HG02870 (cell line): ENCODE results near the gene TMEM138.

ENCODE experiments used
- ATAC-seq: cut with Tn5 transposase; IDR thresholded peaks from one replicate; pipeline ENCODE4 v1.9.1; 2021; ENCODE audit warnings: mild to moderate bottlenecking, moderate library complexity; ENCODE audit not compliant: unreplicated experiment

Gene TMEM138

DNA sequence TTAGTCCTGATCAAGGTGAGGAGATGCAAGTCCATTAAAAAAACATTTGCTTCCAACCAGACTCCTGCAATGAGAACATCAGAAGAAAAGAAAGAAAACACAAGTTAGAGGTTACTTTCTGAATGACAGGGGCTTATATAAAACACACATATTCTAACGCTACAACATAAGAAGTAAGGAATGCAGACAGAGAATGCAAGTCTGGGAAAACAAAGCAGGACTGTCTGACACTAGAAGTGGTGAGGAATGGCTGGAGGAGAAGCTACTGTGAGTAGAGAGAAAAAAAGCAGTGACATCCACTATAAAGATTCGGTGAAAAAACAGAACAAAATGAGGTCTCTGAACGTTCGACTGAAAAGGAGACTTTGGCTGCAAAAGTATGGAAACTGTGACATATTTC lies 42.5 kb downstream of the TMEM138 start:
- ATAC-seq = no peak

DNA sequence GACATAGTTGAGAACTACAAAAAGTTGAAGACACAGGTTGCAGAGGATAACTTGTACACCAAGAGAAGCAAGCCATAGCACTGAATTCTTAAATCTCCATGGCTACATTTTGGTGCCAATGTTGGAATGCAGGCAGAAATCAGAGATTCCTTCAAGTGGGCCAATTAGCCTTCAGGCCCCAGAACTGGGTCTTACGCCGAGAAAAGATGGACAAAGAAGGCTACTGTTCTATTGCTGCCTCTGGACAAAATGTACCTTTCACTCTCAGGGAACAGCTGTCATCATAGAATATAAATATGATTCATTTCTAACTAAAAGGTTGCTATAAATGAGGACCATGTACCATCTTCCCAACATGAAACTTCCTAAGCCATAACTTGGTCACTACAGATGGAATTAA lies 43.9 kb downstream of the TMEM138 start:
- ATAC-seq = no peak

DNA sequence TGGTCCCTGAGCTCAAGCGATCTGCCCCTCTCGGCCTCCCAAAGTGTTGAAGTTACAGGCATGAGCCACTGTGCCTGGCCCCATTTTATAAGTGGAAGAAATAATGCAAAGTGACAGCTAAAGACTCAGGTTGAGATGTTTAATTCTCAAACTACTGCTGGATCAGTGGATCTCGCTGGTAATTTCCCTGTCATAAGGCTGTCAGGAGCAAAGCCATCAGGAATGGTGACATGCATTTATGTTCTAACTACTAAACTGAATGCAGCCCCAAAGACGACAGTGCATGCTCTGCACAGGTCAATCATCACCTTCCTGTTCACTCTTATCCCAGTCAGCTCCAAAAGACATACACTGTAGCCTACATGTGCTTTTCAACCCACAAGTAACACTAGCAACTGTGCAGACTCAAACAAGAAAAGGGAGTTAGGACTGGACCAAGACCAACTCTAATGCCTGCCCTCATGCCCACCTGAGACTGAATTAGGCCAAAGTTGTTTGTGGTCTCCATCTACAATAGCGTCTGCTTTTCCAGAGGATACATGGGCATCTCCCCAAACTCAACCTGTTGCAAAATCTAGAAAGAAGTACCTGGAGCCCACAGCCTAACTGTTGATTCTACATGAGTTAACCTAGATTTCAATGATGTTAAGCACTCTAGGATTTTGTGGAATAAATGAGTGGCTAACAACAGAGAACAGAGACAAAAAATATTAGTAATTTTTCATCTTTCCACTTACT lies 45.0 kb downstream of the TMEM138 start:
- no peak for ATAC-seq

DNA sequence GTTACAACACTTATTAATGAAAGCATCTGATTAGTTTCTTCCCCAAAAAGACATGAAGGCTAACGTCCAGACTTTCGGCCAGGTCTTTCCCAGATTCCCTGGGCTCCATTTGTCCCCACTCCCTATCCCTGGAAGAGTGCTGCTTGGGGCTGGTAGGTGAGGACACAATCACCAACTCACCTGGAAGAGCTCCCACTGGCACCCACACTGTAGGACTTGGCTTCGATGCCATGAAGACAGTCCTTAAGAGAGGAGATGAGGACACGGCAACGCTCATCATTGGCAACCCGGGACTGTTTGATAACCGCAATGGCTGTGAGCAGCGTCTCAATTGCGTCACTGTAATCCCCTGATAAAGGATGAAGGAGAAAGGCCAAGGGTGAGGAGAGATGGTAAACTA lies 49.4 kb downstream of the TMEM138 start:
- ATAC-seq = no peak

DNA sequence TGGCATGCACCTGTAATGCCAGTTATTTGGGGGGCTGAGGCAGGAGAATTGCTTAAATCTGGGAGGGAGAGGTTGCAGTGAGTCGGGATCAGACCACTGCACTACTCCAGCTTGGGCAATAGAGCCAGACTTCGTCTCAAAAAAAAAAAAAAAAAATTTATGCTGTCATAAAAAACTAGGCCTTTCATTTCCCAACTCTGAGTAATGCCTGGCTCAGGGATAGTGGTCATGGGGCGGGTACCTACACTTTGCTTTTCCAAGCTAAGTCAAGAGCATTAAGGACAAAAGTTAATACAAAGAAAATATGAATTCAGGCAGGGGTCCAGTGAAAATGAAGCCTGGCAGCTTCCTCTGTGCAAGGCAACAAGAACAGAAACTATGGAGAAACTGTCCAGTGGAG lies 51.3 kb downstream of the TMEM138 start:
- no peak for ATAC-seq

DNA sequence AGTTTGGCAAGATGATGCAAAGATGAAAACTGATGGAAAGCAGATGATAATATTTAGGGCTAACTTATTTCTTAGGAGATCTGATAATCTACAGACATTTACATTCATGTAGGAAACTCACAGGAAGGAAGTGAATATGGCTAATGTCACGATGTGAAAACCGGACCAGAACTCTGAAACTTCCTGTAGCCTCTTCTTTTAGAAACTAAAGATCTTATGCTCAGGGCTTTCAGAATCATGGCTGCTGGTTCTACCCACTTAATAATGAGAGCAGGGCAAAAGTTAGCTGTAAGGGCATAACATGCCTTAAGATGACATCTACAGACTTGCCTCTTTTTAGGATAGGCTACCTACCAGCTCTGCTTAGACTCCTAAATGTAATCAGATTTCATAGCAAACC lies 52.4 kb downstream of the TMEM138 start:
- no peak for ATAC-seq

DNA sequence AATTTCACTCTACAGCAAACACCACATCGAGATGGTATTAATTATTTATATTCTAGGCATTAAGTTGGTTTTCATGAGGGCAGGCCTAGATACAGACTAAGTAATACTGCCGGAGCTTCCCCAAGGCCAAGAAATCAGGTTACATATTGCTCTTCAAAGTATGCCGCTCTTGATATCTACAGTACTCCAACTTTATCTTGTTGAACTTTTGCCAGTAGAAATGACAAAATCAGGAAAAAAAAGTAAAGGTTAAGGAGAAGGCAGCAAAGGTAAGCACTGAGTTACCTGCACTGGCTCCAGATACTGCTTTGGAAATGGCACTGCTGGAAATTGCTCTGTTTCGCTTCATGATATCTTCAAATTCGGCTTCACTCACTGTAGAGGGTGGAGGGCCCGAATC lies 53.2 kb downstream of the TMEM138 start:
- no peak for ATAC-seq

DNA sequence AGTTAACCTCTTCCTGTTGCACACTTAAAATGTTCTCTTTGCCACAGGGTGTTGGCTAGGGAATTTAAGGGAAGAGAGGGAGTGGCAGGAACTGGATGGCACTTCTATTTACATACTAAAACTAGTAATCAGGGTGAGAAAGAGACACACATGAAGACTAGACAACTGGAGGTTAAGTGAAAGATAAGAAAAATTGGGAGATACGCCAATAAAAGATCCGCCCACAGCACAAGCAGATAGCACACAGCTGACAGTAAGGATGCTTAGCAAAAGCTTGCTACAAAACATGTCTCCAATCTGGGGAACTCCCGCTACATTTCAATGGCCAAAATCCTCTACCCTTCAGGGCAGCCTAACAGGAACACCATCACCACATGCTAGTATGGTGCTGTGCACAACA lies 54.8 kb downstream of the TMEM138 start:
- ATAC-seq = no peak

DNA sequence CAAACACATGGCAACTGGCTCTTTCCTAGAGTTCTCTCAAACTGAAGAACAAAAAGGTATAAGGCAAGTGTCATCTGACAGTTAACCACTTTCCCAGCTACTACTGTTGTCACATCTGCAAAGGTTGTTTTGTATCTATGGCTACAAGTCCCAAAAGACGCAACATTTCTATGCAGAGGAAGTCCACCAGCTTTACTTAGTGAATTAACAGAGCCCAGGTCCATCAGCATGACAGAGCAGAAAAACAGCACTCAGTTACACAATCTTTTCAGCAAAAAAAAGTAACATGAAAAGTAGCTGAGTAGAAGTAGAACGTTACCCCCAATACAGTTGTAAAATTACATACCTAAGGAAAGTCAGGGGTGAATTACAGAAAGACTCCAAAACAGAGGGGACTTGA lies 55.5 kb downstream of the TMEM138 start:
- no peak for ATAC-seq

DNA sequence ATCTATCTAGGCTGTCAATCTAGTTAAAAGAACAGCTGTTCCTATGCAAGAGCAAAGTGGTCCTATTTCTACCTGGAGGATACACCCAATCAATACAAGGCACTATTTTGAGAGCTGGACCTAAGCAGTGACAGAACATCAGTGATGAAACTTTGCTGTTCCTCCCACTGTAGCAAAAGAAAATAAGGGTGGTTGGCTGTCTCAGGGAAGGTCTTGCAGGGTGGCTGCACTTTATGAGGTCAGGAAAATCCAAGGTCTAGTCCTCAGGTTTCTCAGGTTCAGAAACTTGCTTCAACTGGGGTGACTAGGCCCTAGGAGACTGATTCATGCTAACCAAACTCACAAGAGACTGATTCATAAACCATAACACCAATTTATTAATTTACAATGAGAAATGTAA lies 56.0 kb downstream of the TMEM138 start:
- no peak for ATAC-seq
